Endothelial cell of umbilical vein (primary cell): ENCODE data around the gene PARP9. TPM values are rescaled to one million over a fixed set of nuclear protein-coding genes. Genes with fewer than 3 reads are reported as not detected.

ENCODE experiments used
- BruUV-seq: library from RNA; stranded (reverse); fragments of 400-500 nt; replicated peaks from 2 replicates; lab custom pipeline; 2021; lab: Mats Ljungman, UMichigan
- CTCF ChIA-PET: fragments of 300-600, 350-600 bp; sonication (Branson Sonifier 250); formaldehyde crosslinking; loops from one replicate; lab custom pipeline; 2021; ENCODE audit warnings: antibody characterized with exemption, inconsistent platforms; lab: Charles Lee
- POLR2A ChIA-PET: fragments of 300-600, 350-600 bp; sonication (Branson Sonifier 250); formaldehyde crosslinking; loops from one replicate; lab custom pipeline; 2021; ENCODE audit warnings: antibody characterized with exemption, inconsistent platforms; lab: Charles Lee
- DNase-seq: peaks from one replicate; pipeline ENCODE4 v3.0.0-alpha.2; 2011; ENCODE audit warnings: low read depth, low spot score
- FAIRE-seq: peaks from 2 replicates; lab custom pipeline; 2011; peaks lifted over from hg19 to GRCh38; lab: Jason Lieb, UNC
- H2AFZ ChIP-seq: 2 replicates; pipeline ENCODE4 v1.6.0; 2012; ENCODE audit warnings: low read depth, low read length, control low read depth, inconsistent platforms
- H3K27ac ChIP-seq: 2 replicates; pipeline ENCODE4 v1.5.1; 2011; ENCODE audit warnings: low read depth, mild to moderate bottlenecking, control low read depth, low read length, moderate library complexity; ENCODE audit not compliant: insufficient read depth
- H3K27me3 ChIP-seq, 2 experiments: 2 replicates each; pipeline versions ENCODE4 v1.6.0 to v1.6.1; 2011; ENCODE audit warnings: low read length in 2 of 2, mixed read lengths in 1 of 2; ENCODE audit not compliant: control insufficient read depth in 2 of 2, insufficient read depth in 2 of 2
- H3K36me3 ChIP-seq, 2 experiments: 2 replicates in 1 of 2; 3 replicates in 1 of 2; pipeline ENCODE4 v1.5.1; 2011; ENCODE audit warnings: low read length in 2 of 2, mild to moderate bottlenecking in 1 of 2, moderate library complexity in 1 of 2; ENCODE audit not compliant: control insufficient read depth in 2 of 2, insufficient read depth in 2 of 2; ENCODE audit errors: extremely low read depth in 1 of 2
- H3K4me1 ChIP-seq: 3 replicates; pipeline ENCODE4 v1.5.1; 2011; ENCODE audit warnings: mild to moderate bottlenecking, low read length; ENCODE audit not compliant: control insufficient read depth, insufficient read depth; ENCODE audit errors: extremely low read depth
- H3K4me2 ChIP-seq: 2 replicates; pipeline ENCODE4 v1.6.1; 2011; ENCODE audit warnings: low read length, control low read depth, mixed read lengths; ENCODE audit not compliant: insufficient read depth
- H3K4me3 ChIP-seq, 3 experiments: fragments of 200-600 bp in 1 of 3; sonication (generic), shearing (Covaris generic) in 1 of 3; replicated peaks in 1 of 3; 2 replicates each; pipeline ENCODE4 v1.5.1; 2011 to 2016; ENCODE audit warnings: control low read depth in 3 of 3, low read length in 3 of 3, mild to moderate bottlenecking in 2 of 3, inconsistent platforms in 1 of 3, low read depth in 1 of 3, moderate library complexity in 1 of 3; ENCODE audit not compliant: insufficient read depth in 1 of 3
- H3K79me2 ChIP-seq: 2 replicates; pipeline ENCODE4 v1.6.0; 2012; ENCODE audit warnings: low read length, inconsistent platforms; ENCODE audit not compliant: control insufficient read depth, insufficient read depth
- H3K9ac ChIP-seq: replicated peaks from 2 replicates; pipeline ENCODE3; 2011; ENCODE audit warnings: low read length, control low read depth; ENCODE audit not compliant: insufficient read depth; ENCODE audit errors: extremely low read depth
- H3K9me1 ChIP-seq: replicated peaks from 3 replicates; pipeline ENCODE4 v1.6.0; 2011; ENCODE audit warnings: mild to moderate bottlenecking, low read length; ENCODE audit not compliant: control insufficient read depth, insufficient read depth; ENCODE audit errors: extremely low read depth
- H3K9me3 ChIP-seq: replicated peaks from 2 replicates; pipeline ENCODE4 v1.5.1; 2012; ENCODE audit warnings: low read length, inconsistent platforms; ENCODE audit not compliant: control insufficient read depth, insufficient read depth
- H4K20me1 ChIP-seq: replicated peaks from 2 replicates; pipeline ENCODE3; 2011; ENCODE audit warnings: mild to moderate bottlenecking, low read length; ENCODE audit not compliant: control insufficient read depth, insufficient read depth; ENCODE audit errors: extremely low read depth
- EZH2 ChIP-seq: IDR thresholded peaks from 2 replicates; pipeline ENCODE4 v1.6.1; 2012; ENCODE audit warnings: borderline replicate concordance, low read depth, mild to moderate bottlenecking, moderate library complexity, low read length, inconsistent platforms; ENCODE audit not compliant: severe bottlenecking
- FOS ChIP-seq: IDR thresholded peaks from 2 replicates; pipeline ENCODE4 v1.6.1; 2011; ENCODE audit warnings: mild to moderate bottlenecking, low read length, moderate library complexity, borderline replicate concordance; ENCODE audit not compliant: insufficient read depth
- GATA2 ChIP-seq: IDR thresholded peaks from 2 replicates; pipeline ENCODE4 v1.7.0; 2011; ENCODE audit warnings: low read depth, mild to moderate bottlenecking, moderate library complexity, mixed read lengths, low read length; ENCODE audit not compliant: insufficient read length, insufficient read depth
- JUN ChIP-seq: IDR thresholded peaks from 2 replicates; pipeline ENCODE4 v1.6.1; 2011; ENCODE audit warnings: borderline replicate concordance, low read depth; ENCODE audit not compliant: insufficient read length, insufficient read depth
- MAX ChIP-seq: IDR thresholded peaks from 2 replicates; pipeline ENCODE4 v1.6.1; 2011; ENCODE audit not compliant: insufficient read depth, insufficient read length
- MYC ChIP-seq: IDR thresholded peaks from one replicate; pipeline ENCODE4 v1.6.1; 2011; ENCODE audit warnings: mild to moderate bottlenecking, low read depth, low read length
- POLR2A ChIP-seq: IDR thresholded peaks from 2 replicates; pipeline ENCODE4 v1.6.1; 2012; ENCODE audit warnings: low read depth, mild to moderate bottlenecking, control low read depth, low read length
- POLR2AphosphoS5 ChIP-seq: IDR thresholded peaks from 2 replicates; pipeline ENCODE4 v1.6.1; 2012; ENCODE audit warnings: low read depth, mild to moderate bottlenecking, control low read depth, low read length, moderate library complexity; ENCODE audit not compliant: insufficient read depth
- dilution Hi-C: fragments of 300-500 bp; cut with MboI; formaldehyde crosslinking; loops from one replicate; pipeline ENCODE4 v1.15.0; 2019; ENCODE audit warnings: low sequenced_read_pairs; ENCODE audit not compliant: extremely low pct_ligation_motif_present
- intact Hi-C: fragments of 100-400 bp; cut with micrococcal nuclease; formaldehyde crosslinking; loops from one replicate; pipeline ENCODE4 v1.10.0; 2022
- polyA plus RNA-seq, 4 experiments: library from polyadenylated mRNA; depleted of rRNA in 3 of 4; stranded (reverse) in 3 of 4; unstranded in 1 of 4; fragments of >200 nt; gene quantifications; 2 replicates each; pipeline versions ENCODE4 v1.2.1 to v1.2.3, GENCODE V29; 2011 to 2012; ENCODE audit warnings: missing spikeins in 1 of 4
- total RNA-seq: library from RNA; stranded (reverse); gene quantifications from 2 replicates; pipeline ENCODE4 v1.2.3, GENCODE V29; 2021
- TF ChIP-seq, protein P1 (sequence below), 2 donors: IDR thresholded peaks; 1 replicate in 1 of 2; 2 replicates in 1 of 2; pipeline ENCODE4 v1.5.1; 2011; ENCODE audit warnings: low read length in 2 of 2, mild to moderate bottlenecking in 2 of 2, moderate library complexity in 2 of 2, control low read depth in 1 of 2, inconsistent platforms in 1 of 2, low read depth in 1 of 2; ENCODE audit not compliant: insufficient read depth in 1 of 2; ENCODE audit errors: extremely low read depth in 1 of 2

The PARP9 gene
- total and polyA plus RNA-seq, 2 donors (not counting 3 experiments of a cell fraction or from before 2014, with no cell fraction given): 10.1 to 12.5 TPM

GRCh38 chr3:122520861-122521260 lies 43.2 kb downstream of the PARP9 start:
- Histone ChIP-seq H4K20me1 (no peaks in the 10 kb centered on the region), H2AFZ (no peak overlapping the region), H3K4me1 (no peaks in the 10 kb centered on the region), H3K36me3 (no peaks in the 10 kb centered on the region), H3K9me3 (no peaks in the 10 kb centered on the region), H3K9me1 (no peaks in the 10 kb centered on the region), H3K4me2 (no peak overlapping the region), H3K27me3 (peaks cover 1 to 8% of the 10 kb centered on the region in 2 experiments), H3K27ac (no peak overlapping the region), H3K4me3 (no peak overlapping the region), H3K79me2 (no peaks in the 10 kb centered on the region), H3K9ac (no peak overlapping the region)
- intact Hi-C loops: no loop called here
- BruUV-seq: no TSS peak
- no peak for DNase-seq
- ChIA-PET CTCF (no interaction called here), POLR2A (no interaction called here)
- FAIRE-seq: no peak
- dilution Hi-C loops: no loop called here
- TF ChIP-seq FOS (no peak), POLR2A (no peak), JUN (no peak), POLR2AphosphoS5 (no peak), MAX (no peak), GATA2 (no peak), MYC (no peak), EZH2 (no peak)
- TF ChIP-seq, protein P1, sequence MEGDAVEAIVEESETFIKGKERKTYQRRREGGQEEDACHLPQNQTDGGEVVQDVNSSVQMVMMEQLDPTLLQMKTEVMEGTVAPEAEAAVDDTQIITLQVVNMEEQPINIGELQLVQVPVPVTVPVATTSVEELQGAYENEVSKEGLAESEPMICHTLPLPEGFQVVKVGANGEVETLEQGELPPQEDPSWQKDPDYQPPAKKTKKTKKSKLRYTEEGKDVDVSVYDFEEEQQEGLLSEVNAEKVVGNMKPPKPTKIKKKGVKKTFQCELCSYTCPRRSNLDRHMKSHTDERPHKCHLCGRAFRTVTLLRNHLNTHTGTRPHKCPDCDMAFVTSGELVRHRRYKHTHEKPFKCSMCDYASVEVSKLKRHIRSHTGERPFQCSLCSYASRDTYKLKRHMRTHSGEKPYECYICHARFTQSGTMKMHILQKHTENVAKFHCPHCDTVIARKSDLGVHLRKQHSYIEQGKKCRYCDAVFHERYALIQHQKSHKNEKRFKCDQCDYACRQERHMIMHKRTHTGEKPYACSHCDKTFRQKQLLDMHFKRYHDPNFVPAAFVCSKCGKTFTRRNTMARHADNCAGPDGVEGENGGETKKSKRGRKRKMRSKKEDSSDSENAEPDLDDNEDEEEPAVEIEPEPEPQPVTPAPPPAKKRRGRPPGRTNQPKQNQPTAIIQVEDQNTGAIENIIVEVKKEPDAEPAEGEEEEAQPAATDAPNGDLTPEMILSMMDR (IDR thresholded peaks at IDR 0.05; ENCODE audit: extremely low read depth in 1 of 2, insufficient read depth in 1 of 2, low read depth in 1 of 2, low read length in 2 of 2): no peak
